ENCODE measurements around the gene SCGB1C1. TPM values are rescaled to one million over a fixed set of nuclear protein-coding genes. Genes with fewer than 3 reads are reported as not detected.

SCGB1C1 gene
- total RNA-seq, 1 donor = not detected

GRCh38 chr11:198236-198806 is 5.4 kb downstream of the SCGB1C1 start:
- H3K4me3 ChIP-seq (ENCODE audit: low read depth, low read length) = no peak overlapping the region
- TF ChIP-seq, protein P1, sequence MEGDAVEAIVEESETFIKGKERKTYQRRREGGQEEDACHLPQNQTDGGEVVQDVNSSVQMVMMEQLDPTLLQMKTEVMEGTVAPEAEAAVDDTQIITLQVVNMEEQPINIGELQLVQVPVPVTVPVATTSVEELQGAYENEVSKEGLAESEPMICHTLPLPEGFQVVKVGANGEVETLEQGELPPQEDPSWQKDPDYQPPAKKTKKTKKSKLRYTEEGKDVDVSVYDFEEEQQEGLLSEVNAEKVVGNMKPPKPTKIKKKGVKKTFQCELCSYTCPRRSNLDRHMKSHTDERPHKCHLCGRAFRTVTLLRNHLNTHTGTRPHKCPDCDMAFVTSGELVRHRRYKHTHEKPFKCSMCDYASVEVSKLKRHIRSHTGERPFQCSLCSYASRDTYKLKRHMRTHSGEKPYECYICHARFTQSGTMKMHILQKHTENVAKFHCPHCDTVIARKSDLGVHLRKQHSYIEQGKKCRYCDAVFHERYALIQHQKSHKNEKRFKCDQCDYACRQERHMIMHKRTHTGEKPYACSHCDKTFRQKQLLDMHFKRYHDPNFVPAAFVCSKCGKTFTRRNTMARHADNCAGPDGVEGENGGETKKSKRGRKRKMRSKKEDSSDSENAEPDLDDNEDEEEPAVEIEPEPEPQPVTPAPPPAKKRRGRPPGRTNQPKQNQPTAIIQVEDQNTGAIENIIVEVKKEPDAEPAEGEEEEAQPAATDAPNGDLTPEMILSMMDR (IDR thresholded peaks at IDR 0.05; ENCODE audit: insufficient read depth, low read length) = no peak
- no peak for DNase-seq (ENCODE audit: low read depth)

- H3K4me3 ChIP-seq (ENCODE audit: low read depth, low read length) = no peak overlapping the region
- no peak for DNase-seq (ENCODE audit: low read depth)
- TF ChIP-seq, protein P1 (IDR thresholded peaks at IDR 0.05; ENCODE audit: insufficient read depth, low read length) = no peak
Measured at GRCh38 chr11:199004-199581, 6.2 kb downstream of the SCGB1C1 start.

DNA sequence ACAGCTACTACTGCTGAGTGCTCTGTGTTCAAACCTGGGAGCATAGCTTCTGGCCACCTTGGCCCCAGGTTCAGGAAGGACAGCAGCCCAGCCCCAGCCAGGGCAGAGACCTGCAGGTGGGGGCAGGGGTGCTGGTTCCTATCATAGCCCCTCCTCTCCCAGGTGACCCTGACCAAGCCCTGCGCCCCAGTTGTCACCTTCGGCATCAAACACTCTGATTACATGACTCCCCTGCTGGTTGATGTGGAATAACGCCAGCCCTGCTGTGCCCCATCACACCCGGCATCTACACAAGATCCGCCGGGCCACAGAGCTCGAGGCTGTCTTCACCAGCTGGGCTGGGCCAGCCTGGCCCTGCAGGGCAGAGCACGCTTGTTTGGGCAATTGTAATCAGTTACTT is 6.9 kb downstream of the SCGB1C1 start:
- TF ChIP-seq, protein P1 (IDR thresholded peaks at IDR 0.05; ENCODE audit: insufficient read depth, low read length) = no peak
- no peak for DNase-seq (ENCODE audit: low read depth)
- no peak overlapping the region for H3K4me3 ChIP-seq (ENCODE audit: low read depth, low read length)

DNA sequence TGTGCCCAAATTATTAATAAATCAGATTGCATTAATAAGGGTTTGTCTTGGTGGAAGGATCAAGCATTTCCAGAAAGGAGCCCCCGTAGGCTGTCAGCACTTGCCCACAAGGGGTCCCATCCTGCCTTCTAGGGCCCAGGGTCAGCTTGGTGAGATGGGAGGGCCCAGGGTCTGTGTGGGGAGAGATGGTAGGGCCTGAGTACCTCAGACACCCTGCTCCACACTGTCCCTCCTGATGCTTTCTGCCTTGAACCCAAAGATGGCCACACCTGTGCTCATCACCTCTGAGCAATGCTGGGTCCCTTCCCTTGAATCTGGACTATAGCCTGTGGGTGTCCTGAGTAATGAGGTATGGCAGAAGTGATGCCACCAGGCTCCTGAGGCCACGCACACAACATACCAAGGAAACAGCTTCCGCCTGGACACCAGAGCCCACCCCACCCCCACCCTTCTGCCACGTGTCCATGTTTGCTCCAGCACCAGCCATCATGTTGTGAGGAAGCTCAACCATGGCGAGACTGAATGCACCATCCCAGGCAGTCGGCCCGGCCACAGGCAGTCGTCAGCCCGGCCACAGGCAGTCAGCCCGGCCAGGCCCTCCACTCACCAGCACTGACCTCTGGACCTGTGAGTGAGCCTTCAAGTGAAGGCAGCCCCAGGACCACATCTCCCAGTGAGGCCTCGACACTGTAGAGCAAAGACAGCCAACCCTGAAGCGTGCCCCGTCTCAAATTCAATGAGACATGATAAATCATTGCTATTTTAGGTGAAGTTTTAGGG is 7.5 kb downstream of the SCGB1C1 start:
- DNase-seq (ENCODE audit: low read depth) = no peak
- TF ChIP-seq, protein P1 (IDR thresholded peaks at IDR 0.05; ENCODE audit: insufficient read depth, low read length) = no peak
- no peak overlapping the region for H3K4me3 ChIP-seq (ENCODE audit: low read depth, low read length)

DNA sequence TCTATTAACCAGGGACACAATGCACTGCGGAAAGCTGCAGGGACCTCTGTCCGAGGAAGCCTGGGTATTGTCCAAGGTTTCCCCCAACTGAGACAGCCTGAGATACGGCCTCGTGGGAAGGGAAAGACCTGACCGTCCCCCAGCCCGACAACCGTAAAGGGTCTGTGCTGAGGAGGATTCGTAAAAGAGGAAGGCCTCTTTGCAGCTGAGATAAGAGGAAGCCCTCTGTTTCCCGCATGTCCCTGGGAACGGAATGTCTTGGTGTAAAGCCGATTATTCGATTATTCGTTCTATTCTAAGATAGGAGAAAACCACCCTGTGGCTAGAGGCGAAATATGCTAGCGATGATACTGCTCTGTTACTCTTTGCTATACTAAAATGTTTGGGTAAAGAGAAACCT is 9.1 kb downstream of the SCGB1C1 start:
- H3K4me3 ChIP-seq (ENCODE audit: low read depth, low read length) = no peak overlapping the region
- TF ChIP-seq, protein P1 (IDR thresholded peaks at IDR 0.05; ENCODE audit: insufficient read depth, low read length) = no peak
- no peak for DNase-seq (ENCODE audit: low read depth)

DNA sequence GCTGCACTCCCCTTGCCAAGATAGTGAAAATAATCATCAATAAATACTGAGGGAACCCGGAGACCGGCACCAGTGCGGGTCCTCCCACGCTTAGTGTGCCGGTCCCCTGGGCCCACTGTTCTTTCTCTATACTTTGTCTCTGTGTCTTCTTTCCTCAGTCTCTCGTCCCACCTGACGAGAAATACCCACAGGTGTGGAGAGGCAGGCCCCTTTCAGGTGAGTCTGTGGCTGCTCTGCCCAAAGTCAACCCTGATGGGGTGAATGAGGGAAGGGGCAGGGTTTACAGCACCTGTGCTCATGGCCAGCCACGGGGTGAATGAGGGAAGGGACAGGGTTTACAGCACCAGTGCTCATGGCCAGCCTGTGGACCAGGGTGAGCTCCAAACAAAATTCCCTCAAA is 9.6 kb downstream of the SCGB1C1 start:
- DNase-seq (ENCODE audit: low read depth) = no peak
- TF ChIP-seq, protein P1 (IDR thresholded peaks at IDR 0.05; ENCODE audit: insufficient read depth, low read length) = no peak
- H3K4me3 ChIP-seq (ENCODE audit: low read depth, low read length) = no peak overlapping the region
